GM21528 (cell line): Measurements from ENCODE around the gene AADACL3.

Experiments
- ATAC-seq: cut with Tn5 transposase; IDR thresholded peaks from one replicate; pipeline ENCODE4 v1.9.1; 2021; ENCODE audit warnings: mild to moderate bottlenecking, moderate library complexity; ENCODE audit not compliant: unreplicated experiment, low FRiP score

AADACL3 gene

GRCh38 chr1:12763479-12763878 is 47.6 kb downstream of the AADACL3 start:
- ATAC-seq: no peak

DNA sequence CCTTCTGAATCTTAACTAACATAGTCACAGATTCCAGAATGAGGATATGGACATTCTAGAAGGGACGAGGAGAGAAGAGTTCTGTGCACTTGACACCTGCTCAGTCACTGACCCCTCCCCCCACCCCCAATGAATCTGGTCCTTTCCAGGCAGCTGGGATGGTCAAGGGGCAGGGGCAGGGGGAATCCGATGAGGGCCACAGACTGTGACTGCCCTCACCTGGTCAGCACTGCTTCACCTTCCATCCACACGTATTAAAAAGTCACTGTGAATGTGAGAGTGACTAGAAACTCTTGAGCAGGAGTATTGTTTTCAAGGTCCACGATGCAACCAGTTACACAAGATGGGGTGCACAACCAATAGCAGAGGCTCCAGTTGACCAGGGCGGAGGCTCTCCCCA is 48.1 kb downstream of the AADACL3 start:
- ATAC-seq: no peak

GRCh38 chr1:12769031-12769430 is 53.1 kb downstream of the AADACL3 start:
- no peak for ATAC-seq

- no peak for ATAC-seq
Measured at GRCh38 chr1:12769976-12770505, 54.1 kb downstream of the AADACL3 start.

DNA sequence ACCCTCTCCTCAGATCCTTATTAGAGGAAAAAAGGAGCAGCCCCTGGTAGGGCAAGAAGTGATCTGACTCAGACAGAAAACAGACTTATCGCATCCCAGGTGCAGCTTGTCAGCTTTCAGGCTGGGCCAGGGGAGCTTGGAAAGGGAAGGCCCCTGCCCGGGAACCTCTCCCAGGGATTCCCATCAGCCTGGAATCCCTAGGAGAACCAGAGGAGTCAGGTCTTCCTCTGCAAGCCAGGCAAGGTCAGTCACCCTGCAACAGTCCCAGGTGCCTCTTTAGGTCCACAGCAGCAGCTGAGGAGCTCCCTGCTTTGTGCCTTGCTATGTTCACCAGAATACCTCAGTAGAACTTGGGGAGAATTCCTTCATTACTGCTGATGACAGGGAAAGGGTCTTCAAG is 54.7 kb downstream of the AADACL3 start:
- ATAC-seq: no peak

DNA sequence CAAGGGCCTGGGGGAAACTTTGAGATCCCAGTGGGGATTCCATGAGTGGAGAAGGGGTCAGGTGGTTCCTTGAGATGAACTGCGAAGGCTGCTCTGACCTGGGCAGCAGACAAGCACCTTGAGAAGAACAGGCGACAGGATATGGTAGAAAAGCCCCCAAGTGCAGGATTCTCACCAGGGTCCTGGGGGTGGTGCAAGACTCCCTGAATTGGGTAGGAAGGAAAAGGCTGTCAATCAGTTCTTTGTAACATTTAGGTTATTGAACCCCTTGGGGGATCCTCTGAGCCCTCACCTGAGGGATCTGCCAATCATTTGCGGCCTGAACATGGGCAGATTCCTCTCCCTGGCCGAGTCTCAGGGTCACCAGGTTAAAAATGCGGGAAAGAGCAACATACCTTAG is 55.3 kb downstream of the AADACL3 start:
- ATAC-seq: no peak

DNA sequence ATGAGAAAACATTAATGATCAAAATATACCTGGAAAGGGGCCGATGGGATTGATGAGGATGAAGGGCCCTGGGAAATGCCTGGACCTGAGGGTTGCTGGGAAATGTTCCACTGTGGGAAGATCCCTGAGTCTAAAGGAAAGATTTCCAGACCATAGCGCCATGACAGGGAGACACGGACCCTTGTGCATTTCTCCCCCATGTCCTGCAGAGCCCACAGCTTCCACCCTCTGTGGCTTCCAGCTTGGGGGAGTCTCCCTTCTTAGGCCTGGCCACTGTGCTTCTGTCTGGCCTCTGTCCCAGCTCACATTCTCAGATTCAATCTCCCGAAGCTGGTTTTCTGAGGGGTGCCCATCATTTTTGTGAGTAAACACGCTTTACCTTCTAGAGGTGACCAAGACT is 56.6 kb downstream of the AADACL3 start:
- ATAC-seq: no peak

DNA sequence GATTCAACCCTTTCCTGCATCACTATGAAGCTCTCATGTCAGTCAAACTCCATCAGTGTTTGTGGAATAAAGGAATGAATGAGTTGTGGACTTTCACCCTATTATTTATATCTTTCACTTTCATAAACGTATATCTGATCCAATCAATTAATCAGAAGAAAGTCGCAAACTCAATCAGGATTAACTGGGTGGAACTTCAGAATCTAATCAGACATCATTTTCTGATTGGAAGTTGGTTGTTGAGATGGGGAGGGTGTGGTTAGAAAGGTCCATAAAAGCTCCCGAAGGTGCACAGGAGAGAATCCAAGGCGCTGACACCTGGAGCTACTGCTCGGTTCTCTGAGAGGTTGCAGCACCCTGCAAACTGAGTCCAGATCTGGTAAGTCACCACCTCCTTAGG is 57.5 kb downstream of the AADACL3 start, which contains the start of gene PRAMEF12:
Gene PRAMEF12 (plus strand): TSS at position 301 of the 400 bp plus-strand sequence. CDS start 1,130 bp downstream, outside the sequence.
- no peak for ATAC-seq

DNA sequence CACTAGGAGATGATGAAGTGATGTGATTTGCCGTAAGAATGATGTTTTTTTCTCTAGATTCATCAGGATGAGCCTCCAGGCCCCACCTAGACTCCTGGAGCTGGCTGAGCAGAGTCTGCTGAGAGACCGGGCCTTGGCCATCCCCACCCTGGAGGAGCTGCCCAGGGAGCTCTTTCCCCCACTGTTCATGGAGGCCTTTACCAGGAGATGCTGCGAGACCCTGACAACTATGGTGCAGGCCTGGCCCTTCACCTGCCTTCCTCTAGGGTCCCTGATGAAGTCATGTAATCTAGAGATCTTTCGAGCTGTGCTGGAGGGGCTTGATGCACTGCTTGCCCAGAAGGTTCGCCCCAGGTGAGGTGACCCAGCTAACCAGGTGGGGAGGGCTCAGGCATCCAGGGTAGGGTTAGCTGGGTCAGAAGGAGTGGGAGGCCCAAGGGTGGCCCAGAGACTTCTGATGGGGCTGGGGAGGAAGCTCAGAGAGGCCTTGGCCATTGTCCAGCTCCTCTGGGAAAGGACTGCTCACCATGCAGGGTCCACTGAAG is 59.0 kb downstream of the AADACL3 start:
- ATAC-seq: no peak

DNA sequence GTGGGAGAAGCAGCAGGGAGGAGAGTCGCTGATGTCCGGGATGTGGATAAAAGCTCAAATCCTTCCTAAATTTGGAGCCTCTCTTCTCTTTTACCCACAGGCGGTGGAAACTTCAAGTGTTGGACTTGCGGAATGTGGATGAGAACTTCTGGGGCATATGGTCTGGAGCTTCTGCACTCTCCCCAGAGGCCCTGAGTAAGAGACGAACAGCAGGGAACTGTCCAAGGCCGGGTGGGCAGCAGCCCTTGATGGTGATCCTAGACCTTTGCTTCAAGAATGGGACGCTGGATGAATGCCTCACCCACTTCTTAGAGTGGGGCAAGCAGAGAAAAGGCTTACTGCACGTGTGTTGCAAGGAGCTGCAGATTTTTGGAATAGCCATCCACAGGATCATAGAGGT is 59.5 kb downstream of the AADACL3 start:
- ATAC-seq: no peak

DNA sequence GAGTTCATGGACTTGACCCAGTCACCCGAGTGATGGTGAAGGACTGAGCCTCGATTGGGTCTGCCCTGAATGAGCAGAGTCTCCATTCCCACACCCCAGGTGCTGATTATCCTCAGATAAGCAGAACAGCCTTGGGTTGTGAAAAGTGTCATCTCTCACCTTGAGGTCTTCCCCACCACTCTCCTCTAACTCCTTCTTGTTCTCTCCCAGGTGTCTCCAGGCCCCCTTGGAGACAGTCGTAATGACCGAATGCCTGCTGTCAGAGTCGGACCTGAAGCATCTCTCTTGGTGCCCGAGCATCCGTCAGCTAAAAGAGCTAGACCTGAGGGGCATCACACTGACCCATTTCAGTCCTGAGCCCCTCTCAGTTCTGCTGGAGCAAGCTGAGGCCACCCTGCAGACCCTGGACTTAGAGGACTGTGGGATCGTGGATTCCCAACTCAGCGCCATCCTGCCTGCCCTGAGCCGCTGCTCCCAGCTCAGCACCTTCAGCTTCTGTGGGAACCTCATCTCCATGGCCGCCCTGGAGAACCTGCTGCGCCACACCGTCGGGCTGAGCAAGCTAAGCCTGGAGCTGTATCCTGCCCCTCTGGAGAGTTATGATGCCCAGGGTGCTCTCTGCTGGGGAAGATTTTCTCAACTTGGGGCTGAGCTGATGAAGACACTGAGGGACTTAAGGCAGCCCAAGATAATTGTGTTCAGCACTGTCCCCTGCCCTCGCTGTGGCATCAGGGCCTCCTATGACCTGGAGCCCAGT is 61.1 kb downstream of the AADACL3 start:
- ATAC-seq: no peak
